Measurements from ENCODE around the gene FER.

FER gene

DNA sequence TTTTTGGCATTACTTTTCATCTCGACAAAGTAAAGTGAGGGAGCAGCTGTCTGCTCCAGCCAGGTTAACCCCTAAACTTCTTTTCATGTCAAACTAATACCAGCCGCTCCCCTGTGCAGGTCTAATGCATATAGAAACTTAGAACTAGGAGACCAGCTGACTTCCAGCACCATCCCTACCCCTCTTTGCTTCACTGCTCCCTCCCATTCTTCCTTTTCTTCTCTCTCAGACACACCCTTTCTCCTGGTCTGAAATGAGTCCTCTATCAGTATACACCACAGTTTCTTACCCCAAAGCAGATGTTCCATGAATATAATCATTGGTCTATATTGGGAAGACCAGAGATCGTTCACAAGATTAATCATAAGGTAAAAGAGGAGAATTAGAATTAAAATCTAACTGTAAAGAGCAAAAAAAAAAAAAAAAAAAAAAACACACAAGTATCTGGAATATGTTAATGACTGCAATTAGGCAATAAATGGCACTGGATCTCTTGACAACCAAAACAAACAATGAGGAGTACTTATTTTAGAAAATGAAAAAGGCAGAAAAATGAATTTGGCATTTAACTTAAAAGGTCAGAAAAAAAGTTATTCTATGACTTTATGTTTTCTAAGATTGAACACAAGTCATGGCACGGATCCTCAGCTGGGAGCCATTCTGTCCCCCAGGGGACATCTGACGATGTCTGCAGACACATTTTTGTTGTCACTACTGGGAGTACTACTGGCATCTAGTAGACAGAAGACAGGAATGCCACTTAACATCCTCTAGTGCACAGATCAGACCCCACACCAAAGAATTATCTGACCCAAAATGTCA, 452.3 kb downstream of the FER start:
- peaks cover 3% of the 10 kb centered on the region for H3K9me3 ChIP-seq (ENCODE audit: insufficient read depth, low read length, severe bottlenecking)
- no peaks in the 10 kb centered on the region for H4K20me1 ChIP-seq (ENCODE audit: insufficient read depth, low read length)
- no peak overlapping the region for H3K4me3 ChIP-seq (ENCODE audit: low read depth in 1 of 2, low read length in 2 of 2)
- no peak overlapping the region for H3K27ac ChIP-seq (ENCODE audit: low read length)
- no peak overlapping the region for H3K9ac ChIP-seq (ENCODE audit: low read depth, low read length)
- no peak overlapping the region for H3K4me2 ChIP-seq (ENCODE audit: insufficient read depth, low read length)
- TF ChIP-seq EZH2 (IDR thresholded peaks at IDR 0.05; ENCODE audit: borderline replicate concordance, low read depth, low read length, severe bottlenecking) = no peak
- no peak for TF ChIP-seq CTCF (IDR thresholded peaks at IDR 0.05; ENCODE audit: borderline replicate concordance, extremely low read depth, low read length, poor library complexity, severe bottlenecking)
- H2AFZ ChIP-seq (ENCODE audit: low read depth, low read length) = no peak overlapping the region
- no peak for ATAC-seq (ENCODE audit: insufficient read depth, low read depth)
- no peak for DNase-seq
- H3K79me2 ChIP-seq (ENCODE audit: insufficient read depth, low read length) = no peaks in the 10 kb centered on the region
- no peaks in the 10 kb centered on the region for H3K36me3 ChIP-seq (ENCODE audit: insufficient read depth, low read length)
- H3K4me1 ChIP-seq (ENCODE audit: insufficient read depth, low read length) = no peaks in the 10 kb centered on the region
- no peaks in the 10 kb centered on the region for H3K27me3 ChIP-seq (ENCODE audit: insufficient read depth, low read length, poor library complexity)

DNA sequence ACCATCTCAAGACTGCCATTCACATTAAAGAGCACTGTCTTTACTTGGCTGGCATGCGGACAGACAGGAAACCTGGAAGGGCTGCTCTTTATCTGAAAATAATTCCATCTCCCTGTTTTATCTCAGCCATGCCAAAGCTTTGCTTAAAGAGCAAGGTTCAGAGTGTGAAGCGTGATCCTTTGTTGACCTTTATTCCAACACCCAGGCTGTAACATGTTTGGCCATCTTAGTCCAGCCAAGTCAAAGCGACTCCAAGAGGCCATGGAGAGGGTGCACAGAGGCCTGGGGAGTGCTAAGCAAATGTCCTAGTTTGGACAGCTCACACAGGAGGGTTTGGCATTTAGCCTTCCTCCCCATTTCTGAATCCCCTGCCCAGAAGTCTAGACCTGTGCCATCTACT, 467.3 kb downstream of the FER start:
- no peak overlapping the region for H3K9ac ChIP-seq (ENCODE audit: low read depth, low read length)
- H3K4me1 ChIP-seq (ENCODE audit: insufficient read depth, low read length) = no peaks in the 10 kb centered on the region
- no peak overlapping the region for H3K4me3 ChIP-seq (ENCODE audit: low read depth in 1 of 2, low read length in 2 of 2)
- no peak overlapping the region for H3K27ac ChIP-seq (ENCODE audit: low read length)
- H3K27me3 ChIP-seq (ENCODE audit: insufficient read depth, low read length, poor library complexity) = no peaks in the 10 kb centered on the region
- TF ChIP-seq EZH2 (IDR thresholded peaks at IDR 0.05; ENCODE audit: borderline replicate concordance, low read depth, low read length, severe bottlenecking) (no peak), CTCF (IDR thresholded peaks at IDR 0.05; ENCODE audit: borderline replicate concordance, extremely low read depth, low read length, poor library complexity, severe bottlenecking) (no peak)
- H4K20me1 ChIP-seq (ENCODE audit: insufficient read depth, low read length) = no peaks in the 10 kb centered on the region
- ATAC-seq (ENCODE audit: insufficient read depth, low read depth) = no peak
- DNase-seq = no peak
- H3K9me3 ChIP-seq (ENCODE audit: insufficient read depth, low read length, severe bottlenecking) = peaks cover 4% of the 10 kb centered on the region
- no peak overlapping the region for H3K4me2 ChIP-seq (ENCODE audit: insufficient read depth, low read length)
- no peak overlapping the region for H2AFZ ChIP-seq (ENCODE audit: low read depth, low read length)
- no peaks in the 10 kb centered on the region for H3K36me3 ChIP-seq (ENCODE audit: insufficient read depth, low read length)
- H3K79me2 ChIP-seq (ENCODE audit: insufficient read depth, low read length) = no peaks in the 10 kb centered on the region

DNA sequence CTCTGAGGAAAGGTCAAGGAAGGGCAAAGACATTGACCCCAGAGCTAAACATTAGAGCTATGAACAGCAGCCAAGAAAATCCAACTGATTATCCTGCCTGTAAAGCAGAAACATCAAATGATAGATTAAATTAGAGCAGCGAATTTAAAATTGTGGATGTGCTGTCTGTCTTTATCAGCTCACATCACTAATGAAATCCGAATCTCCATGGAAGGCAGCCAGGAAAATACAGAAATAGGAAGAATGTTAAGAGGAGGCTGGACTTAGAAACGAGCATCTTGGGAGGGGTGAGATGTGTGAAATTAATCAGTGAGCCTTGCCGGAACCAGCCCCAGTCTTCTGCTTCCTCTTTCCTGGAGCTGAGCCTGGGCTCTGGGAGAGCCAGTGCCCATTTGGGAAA, 471.1 kb downstream of the FER start:
- no peaks in the 10 kb centered on the region for H3K79me2 ChIP-seq (ENCODE audit: insufficient read depth, low read length)
- H3K9ac ChIP-seq (ENCODE audit: low read depth, low read length) = no peak overlapping the region
- no peaks in the 10 kb centered on the region for H3K27me3 ChIP-seq (ENCODE audit: insufficient read depth, low read length, poor library complexity)
- no peaks in the 10 kb centered on the region for H3K36me3 ChIP-seq (ENCODE audit: insufficient read depth, low read length)
- no peak overlapping the region for H3K27ac ChIP-seq (ENCODE audit: low read length)
- ATAC-seq (ENCODE audit: insufficient read depth, low read depth) = no peak
- peaks cover 4% of the 10 kb centered on the region for H3K9me3 ChIP-seq (ENCODE audit: insufficient read depth, low read length, severe bottlenecking)
- H3K4me2 ChIP-seq (ENCODE audit: insufficient read depth, low read length) = no peak overlapping the region
- no peak for DNase-seq
- H2AFZ ChIP-seq (ENCODE audit: low read depth, low read length) = no peak overlapping the region
- no peak for TF ChIP-seq CTCF (IDR thresholded peaks at IDR 0.05; ENCODE audit: borderline replicate concordance, extremely low read depth, low read length, poor library complexity, severe bottlenecking)
- TF ChIP-seq EZH2 (IDR thresholded peaks at IDR 0.05; ENCODE audit: borderline replicate concordance, low read depth, low read length, severe bottlenecking) = no peak
- no peaks in the 10 kb centered on the region for H3K4me1 ChIP-seq (ENCODE audit: insufficient read depth, low read length)
- H4K20me1 ChIP-seq (ENCODE audit: insufficient read depth, low read length) = no peaks in the 10 kb centered on the region
- no peak overlapping the region for H3K4me3 ChIP-seq (ENCODE audit: low read depth in 1 of 2, low read length in 2 of 2)

All from DND-41 (cell line).